Spleen (tissue), 11 donors: Measurements from ENCODE around the gene TEX29. TPM values are rescaled to one million over a fixed set of nuclear protein-coding genes. Genes with fewer than 3 reads are reported as not detected.

Source experiments
- DNase-seq: peaks from one replicate; pipeline ENCODE4 v3.0.0-alpha.2; 2020
- H3K27ac ChIP-seq, 8 donors: fragments of 200-600 bp; sonication (generic) in 7 of 8; 1 replicate in 4 of 8; 2 replicates in 4 of 8; pipeline versions ENCODE4 v1.5.0 to v1.8.0; 2016 to 2021; ENCODE audit warnings: inconsistent platforms in 4 of 8, mild to moderate bottlenecking in 4 of 8, moderate library complexity in 1 of 8
- H3K27me3 ChIP-seq, 7 donors: fragments of 200-600 bp; sonication (generic) in 6 of 7; replicated peaks in 1 of 7; 1 replicate in 4 of 7; 2 replicates in 3 of 7; pipeline versions ENCODE4 v1.5.0 to v1.8.0; 2016 to 2021; ENCODE audit warnings: inconsistent platforms in 3 of 7, mild to moderate bottlenecking in 1 of 7
- H3K36me3 ChIP-seq, 6 donors: fragments of 200-600 bp; sonication (generic) in 5 of 6; 1 replicate in 4 of 6; 2 replicates in 2 of 6; pipeline versions ENCODE4 v1.5.0 to v1.8.0; 2016 to 2021; ENCODE audit warnings: inconsistent platforms in 2 of 6
- H3K4me1 ChIP-seq, 6 donors: fragments of 200-600 bp; sonication (generic) in 5 of 6; 1 replicate in 3 of 6; 2 replicates in 3 of 6; pipeline versions ENCODE4 v1.5.0 to v1.8.0; 2016 to 2021; ENCODE audit warnings: inconsistent platforms in 3 of 6
- H3K4me3 ChIP-seq, 8 donors: fragments of 200-600 bp; sonication (generic) in 7 of 8; 1 replicate in 4 of 8; 2 replicates in 4 of 8; pipeline versions ENCODE4 v1.5.0 to v1.8.0; 2016 to 2021; ENCODE audit warnings: inconsistent platforms in 4 of 8, mild to moderate bottlenecking in 4 of 8, moderate library complexity in 2 of 8
- H3K9me3 ChIP-seq, 8 donors: fragments of 200-600 bp; sonication (generic) in 7 of 8; 1 replicate in 4 of 8; 2 replicates in 4 of 8; pipeline versions ENCODE4 v1.5.0 to v1.8.0; 2016 to 2021; ENCODE audit warnings: inconsistent platforms in 4 of 8
- POLR2A ChIP-seq, 3 donors: fragments of 450-650 bp; IDR thresholded peaks; one replicate each; pipeline ENCODE4 v1.5.1; 2017; ENCODE audit warnings: antibody characterized with exemption in 3 of 3, mild to moderate bottlenecking in 1 of 3
- POLR2AphosphoS5 ChIP-seq, 3 donors: sonication (generic); formaldehyde crosslinking; IDR thresholded peaks; one replicate each; pipeline ENCODE4 v1.5.1; 2017; ENCODE audit warnings: antibody characterized with exemption in 3 of 3
- WGBS, 5 donors: extraction: QIAGEN DNeasy Blood & Tissue Kit in 3 of 5; methylation state at CpG; one replicate each; pipeline versions ENCODE4 v1.1.5 to v1.1.7; 2013 to 2018; 5-methylcytosine and 5-hydroxymethylcytosine counted together
- intact Hi-C: fragments of 100-400 bp; cut with DNase I; formaldehyde crosslinking; loops from one replicate; pipeline ENCODE4 v1.15.0; 2023; ENCODE audit warnings: low total_unique reads
- polyA plus RNA-seq, 3 donors: library from polyadenylated mRNA; stranded (reverse); fragments of 200-250 nt; gene quantifications; one replicate each; pipeline ENCODE4 v1.2.1, GENCODE V29; 2013
- total RNA-seq, 7 donors: library from RNA; depleted of rRNA in 3 of 7; stranded (reverse); fragments of >200 nt in 3 of 7; fragmentation: NEBNext Ultra II Directional in 4 of 7; extraction: Animal tissue kit (Norgen Biotek cat#: 25700) in 4 of 7; gene quantifications; one replicate each; pipeline versions ENCODE4 v1.1.0 to v1.2.1, GENCODE V29; 2016 to 2021
- TF ChIP-seq, protein P1 (sequence below), 11 experiments: fragments of 200-600 bp in 7 of 11; fragments of 450-650 bp in 4 of 11; sonication (generic) in 4 of 11; IDR thresholded peaks in 8 of 11; conservative IDR thresholded peaks in 3 of 11; 1 replicate in 7 of 11; 2 replicates in 4 of 11; pipeline versions ENCODE4 v1.4.0 to v1.8.0; 2016 to 2021; ENCODE audit warnings: antibody characterized with exemption in 11 of 11, inconsistent platforms in 4 of 11, mild to moderate bottlenecking in 1 of 11
- donor health status: healthy with polysubstance abuse.
- donor health status: DM: no; HTN: no; CAD: no; lungs with moderate emphysema.
- donor health status: DM: no; HTN: no; CAD: no.
- donor health status: Bipolar disorder and iron deficiency.
- donor health status: healthy.
- donor health status: DM: no; HTN: no; CAD: no.
- donor health status: DM: yes; HTN: yes; CAD: no.

The TEX29 gene
- total and polyA plus RNA-seq, 10 donors: 0.54 to 1.7 (median 0.70) TPM; not detected in 4

- Histone ChIP-seq H3K9me3 (no peaks in the 10 kb centered on the region), H3K36me3 (no peaks in the 10 kb centered on the region), H3K27ac (no peak overlapping the region), H3K27me3 (peaks cover 0 to 27% (median 4%) of the 10 kb centered on the region in 7 donors), H3K4me1 (no peaks in the 10 kb centered on the region), H3K4me3 (no peak overlapping the region)
- intact Hi-C loops: no loop called here
- peak; percentile 18 for DNase-seq
- 59 to 80% (median 73%) methylated on average over 2 of the region's 2 CpGs for WGBS, 5 donors
- TF ChIP-seq, protein P1, sequence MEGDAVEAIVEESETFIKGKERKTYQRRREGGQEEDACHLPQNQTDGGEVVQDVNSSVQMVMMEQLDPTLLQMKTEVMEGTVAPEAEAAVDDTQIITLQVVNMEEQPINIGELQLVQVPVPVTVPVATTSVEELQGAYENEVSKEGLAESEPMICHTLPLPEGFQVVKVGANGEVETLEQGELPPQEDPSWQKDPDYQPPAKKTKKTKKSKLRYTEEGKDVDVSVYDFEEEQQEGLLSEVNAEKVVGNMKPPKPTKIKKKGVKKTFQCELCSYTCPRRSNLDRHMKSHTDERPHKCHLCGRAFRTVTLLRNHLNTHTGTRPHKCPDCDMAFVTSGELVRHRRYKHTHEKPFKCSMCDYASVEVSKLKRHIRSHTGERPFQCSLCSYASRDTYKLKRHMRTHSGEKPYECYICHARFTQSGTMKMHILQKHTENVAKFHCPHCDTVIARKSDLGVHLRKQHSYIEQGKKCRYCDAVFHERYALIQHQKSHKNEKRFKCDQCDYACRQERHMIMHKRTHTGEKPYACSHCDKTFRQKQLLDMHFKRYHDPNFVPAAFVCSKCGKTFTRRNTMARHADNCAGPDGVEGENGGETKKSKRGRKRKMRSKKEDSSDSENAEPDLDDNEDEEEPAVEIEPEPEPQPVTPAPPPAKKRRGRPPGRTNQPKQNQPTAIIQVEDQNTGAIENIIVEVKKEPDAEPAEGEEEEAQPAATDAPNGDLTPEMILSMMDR (IDR thresholded peaks at IDR 0.05 in 8 of 11, conservative IDR thresholded peaks at IDR 0.05 in 3 of 11): no peak
- no peak for TF ChIP-seq POLR2A (IDR thresholded peaks at IDR 0.05)
- no peak for TF ChIP-seq POLR2AphosphoS5 (IDR thresholded peaks at IDR 0.05)
Observed at GRCh38 chr13:111367340-111367739, 46.9 kb downstream of the TEX29 start.

GRCh38 chr13:111368091-111368490 is 47.6 kb downstream of the TEX29 start:
- H3K9me3 ChIP-seq: no peaks in the 10 kb centered on the region
- H3K27me3 ChIP-seq: peaks cover 0 to 21% (median 4%) of the 10 kb centered on the region in 7 donors
- no peaks in the 10 kb centered on the region for H3K4me1 ChIP-seq
- 81 to 88% (median 83%) methylated on average over 4 of the region's 4 CpGs for WGBS, 5 donors
- no peak for TF ChIP-seq POLR2AphosphoS5 (IDR thresholded peaks at IDR 0.05)
- TF ChIP-seq, protein P1 (IDR thresholded peaks at IDR 0.05 in 8 of 11, conservative IDR thresholded peaks at IDR 0.05 in 3 of 11): no peak
- no peak for TF ChIP-seq POLR2A (IDR thresholded peaks at IDR 0.05)
- intact Hi-C loops: no loop called here
- no peak overlapping the region for H3K4me3 ChIP-seq
- peak; percentile 7 for DNase-seq
- no peaks in the 10 kb centered on the region for H3K36me3 ChIP-seq
- H3K27ac ChIP-seq: no peak overlapping the region

DNA sequence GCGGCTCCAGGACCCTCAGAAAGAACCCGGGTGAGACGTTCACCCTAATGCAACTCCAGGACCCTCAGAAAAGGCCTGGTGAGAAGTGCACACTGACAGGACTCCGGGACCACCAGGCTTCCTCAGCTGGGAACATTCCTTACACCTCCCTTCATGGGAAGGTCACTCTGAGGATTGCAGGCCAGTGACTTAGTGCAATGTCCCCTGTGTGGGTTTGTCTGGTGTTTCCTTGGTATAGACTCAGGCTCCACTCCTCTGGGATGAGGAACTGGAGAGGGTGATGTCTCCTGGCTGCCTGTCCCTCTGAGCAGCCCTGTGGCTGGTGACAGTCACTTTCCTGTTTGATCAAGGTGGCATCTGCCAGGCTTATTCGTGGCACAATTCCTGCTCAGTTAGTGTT is 49.7 kb downstream of the TEX29 start:
- WGBS, 5 donors: 75 to 90% (median 83%) methylated on average over 4 to 5 of the region's 5 CpGs
- TF ChIP-seq, protein P1 (IDR thresholded peaks at IDR 0.05 in 8 of 11, conservative IDR thresholded peaks at IDR 0.05 in 3 of 11): no peak
- TF ChIP-seq POLR2A (IDR thresholded peaks at IDR 0.05) (no peak), POLR2AphosphoS5 (IDR thresholded peaks at IDR 0.05) (no peak)
- Histone ChIP-seq H3K4me1 (no peaks in the 10 kb centered on the region), H3K27ac (no peak overlapping the region), H3K9me3 (no peaks in the 10 kb centered on the region), H3K4me3 (no peak overlapping the region), H3K27me3 (peaks cover 0 to 7% (median 0%) of the 10 kb centered on the region in 7 donors), H3K36me3 (no peaks in the 10 kb centered on the region)
- DNase-seq: no peak
- intact Hi-C loops: no loop called here

GRCh38 chr13:111370570-111371535 is 50.4 kb downstream of the TEX29 start:
- H3K27ac ChIP-seq: no peak overlapping the region
- H3K4me3 ChIP-seq: no peak overlapping the region
- 81 to 90% (median 86%) methylated on average over 29 of the region's 29 CpGs for WGBS, 5 donors
- intact Hi-C loops: no loop called here
- H3K36me3 ChIP-seq: no peaks in the 10 kb centered on the region
- TF ChIP-seq POLR2A (IDR thresholded peaks at IDR 0.05) (no peak), POLR2AphosphoS5 (IDR thresholded peaks at IDR 0.05) (no peak)
- TF ChIP-seq, protein P1 (IDR thresholded peaks at IDR 0.05 in 8 of 11, conservative IDR thresholded peaks at IDR 0.05 in 3 of 11): no peak
- H3K27me3 ChIP-seq: no peaks in the 10 kb centered on the region
- no peaks in the 10 kb centered on the region for H3K9me3 ChIP-seq
- peak; percentile 56 for DNase-seq
- no peaks in the 10 kb centered on the region for H3K4me1 ChIP-seq
